ENCODE results near the gene ASTN2.

- TF ChIP-seq, protein P1, sequence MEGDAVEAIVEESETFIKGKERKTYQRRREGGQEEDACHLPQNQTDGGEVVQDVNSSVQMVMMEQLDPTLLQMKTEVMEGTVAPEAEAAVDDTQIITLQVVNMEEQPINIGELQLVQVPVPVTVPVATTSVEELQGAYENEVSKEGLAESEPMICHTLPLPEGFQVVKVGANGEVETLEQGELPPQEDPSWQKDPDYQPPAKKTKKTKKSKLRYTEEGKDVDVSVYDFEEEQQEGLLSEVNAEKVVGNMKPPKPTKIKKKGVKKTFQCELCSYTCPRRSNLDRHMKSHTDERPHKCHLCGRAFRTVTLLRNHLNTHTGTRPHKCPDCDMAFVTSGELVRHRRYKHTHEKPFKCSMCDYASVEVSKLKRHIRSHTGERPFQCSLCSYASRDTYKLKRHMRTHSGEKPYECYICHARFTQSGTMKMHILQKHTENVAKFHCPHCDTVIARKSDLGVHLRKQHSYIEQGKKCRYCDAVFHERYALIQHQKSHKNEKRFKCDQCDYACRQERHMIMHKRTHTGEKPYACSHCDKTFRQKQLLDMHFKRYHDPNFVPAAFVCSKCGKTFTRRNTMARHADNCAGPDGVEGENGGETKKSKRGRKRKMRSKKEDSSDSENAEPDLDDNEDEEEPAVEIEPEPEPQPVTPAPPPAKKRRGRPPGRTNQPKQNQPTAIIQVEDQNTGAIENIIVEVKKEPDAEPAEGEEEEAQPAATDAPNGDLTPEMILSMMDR (IDR thresholded peaks at IDR 0.05 in 2 of 3, conservative IDR thresholded peaks at IDR 0.05 in 1 of 3; ENCODE audit: insufficient read depth in 2 of 3, low read depth in 1 of 3, low read length in 3 of 3) = no peak
- TF ChIP-seq SAFB2 (IDR thresholded peaks at IDR 0.05; ENCODE audit: borderline replicate concordance, low read depth, low read length, severe bottlenecking) = no peak
- no peak for TF ChIP-seq KLF6 (CRISPR knock-in tag; IDR thresholded peaks at IDR 0.05; ENCODE audit: borderline replicate concordance)
Observed at GRCh38 chr9:116941266-116941665, 473.6 kb downstream of the ASTN2 start.

Measured in K562 (cell line).